Central memory CD8-positive, alpha-beta T cell (primary cell): ENCODE measurements around the gene KCNQ1OT1.

Experiments used
- ATAC-seq: fragments of 150-1000 bp; cut with Tn5 transposase; replicated peaks from 2 replicates; pipeline ENCODE4 v1.10.0; 2022; ENCODE audit warnings: mild to moderate bottlenecking, moderate FRiP score, moderate number of reproducible peaks; ENCODE audit not compliant: poor library complexity, severe bottlenecking; ENCODE audit errors: extremely low read depth
- DNase-seq, 2 donors: peaks; one replicate each; pipeline ENCODE4 v3.0.0; 2021; ENCODE audit warnings: low spot score in 2 of 2
- H3K27ac Mint-ChIP-seq: one replicate; pipeline ENCODE4 v1.8.0; 2022; ENCODE audit warnings: low read depth, mild to moderate bottlenecking, moderate library complexity, mixed read lengths
- H3K27me3 Mint-ChIP-seq: one replicate; pipeline ENCODE4 v1.8.0; 2022; ENCODE audit warnings: mixed read lengths
- H3K36me3 Mint-ChIP-seq: one replicate; pipeline ENCODE4 v1.8.0; 2022; ENCODE audit warnings: mild to moderate bottlenecking, moderate library complexity, mixed read lengths; ENCODE audit not compliant: insufficient read depth
- H3K4me1 Mint-ChIP-seq: one replicate; pipeline ENCODE4 v1.8.0; 2022; ENCODE audit warnings: mixed read lengths
- H3K4me3 Mint-ChIP-seq: one replicate; pipeline ENCODE4 v1.8.0; 2022; ENCODE audit warnings: mild to moderate bottlenecking, moderate library complexity, mixed read lengths
- H3K9me3 Mint-ChIP-seq: one replicate; pipeline ENCODE4 v1.8.0; 2022; ENCODE audit warnings: mixed read lengths

The KCNQ1OT1 gene

GRCh38 chr11:2741377-2742131, 41.8 kb upstream of the KCNQ1OT1 start:
- no peak overlapping the region for H3K27ac Mint-ChIP-seq

GRCh38 chr11:2741006-2741376, 41.2 kb upstream of the KCNQ1OT1 start:
- Mint-ChIP-seq H3K27ac (no peak overlapping the region), H3K27me3 (no peaks in the 10 kb centered on the region), H3K36me3 (no peaks in the 10 kb centered on the region), H3K4me1 (no peaks in the 10 kb centered on the region), H3K9me3 (no peaks in the 10 kb centered on the region), H3K4me3 (no peak overlapping the region)
- ATAC-seq = no peak
- no peak for DNase-seq

More at GRCh38 chr11:2741377-2742131, 41.8 kb upstream of the KCNQ1OT1 start:
- Mint-ChIP-seq H3K4me1 (no peaks in the 10 kb centered on the region), H3K27me3 (no peaks in the 10 kb centered on the region), H3K4me3 (no peak overlapping the region), H3K9me3 (no peaks in the 10 kb centered on the region), H3K36me3 (no peaks in the 10 kb centered on the region)
- no peak for DNase-seq
- no peak for ATAC-seq

GRCh38 chr11:2740275-2740940, 40.6 kb upstream of the KCNQ1OT1 start:
- Mint-ChIP-seq H3K27me3 (no peaks in the 10 kb centered on the region), H3K4me1 (no peaks in the 10 kb centered on the region), H3K4me3 (no peak overlapping the region), H3K9me3 (no peaks in the 10 kb centered on the region), H3K27ac (no peak overlapping the region), H3K36me3 (no peaks in the 10 kb centered on the region)
- no peak for DNase-seq
- no peak for ATAC-seq

GRCh38 chr11:2739531-2740274, 39.9 kb upstream of the KCNQ1OT1 start:
- no peaks in the 10 kb centered on the region for H3K27me3 Mint-ChIP-seq
- no peaks in the 10 kb centered on the region for H3K9me3 Mint-ChIP-seq
- ATAC-seq (no peak), DNase-seq (no peak)
- no peak overlapping the region for H3K27ac Mint-ChIP-seq
- H3K4me1 Mint-ChIP-seq = no peaks in the 10 kb centered on the region
- H3K36me3 Mint-ChIP-seq = no peaks in the 10 kb centered on the region
- H3K4me3 Mint-ChIP-seq = no peak overlapping the region

GRCh38 chr11:2738551-2739431, 39.0 kb upstream of the KCNQ1OT1 start:
- Mint-ChIP-seq H3K27me3 (no peaks in the 10 kb centered on the region), H3K9me3 (no peaks in the 10 kb centered on the region), H3K4me3 (no peak overlapping the region), H3K36me3 (peaks cover 2% of the 10 kb centered on the region), H3K27ac (no peak overlapping the region), H3K4me1 (no peaks in the 10 kb centered on the region)
- DNase-seq (no peak), ATAC-seq (no peak)

- H3K9me3 Mint-ChIP-seq = no peaks in the 10 kb centered on the region
- no peak for DNase-seq
- H3K4me3 Mint-ChIP-seq = no peak overlapping the region
These were observed 38.1 kb upstream of the KCNQ1OT1 start for GRCh38 chr11:2737866-2738265.

GRCh38 chr11:2737226-2737590, 37.4 kb upstream of the KCNQ1OT1 start:
- no peak overlapping the region for H3K4me3 Mint-ChIP-seq
- DNase-seq = no peak
- ATAC-seq = no peak
- H3K36me3 Mint-ChIP-seq = peaks cover 3% of the 10 kb centered on the region
- no peaks in the 10 kb centered on the region for H3K9me3 Mint-ChIP-seq
- no peak overlapping the region for H3K27ac Mint-ChIP-seq
- H3K4me1 Mint-ChIP-seq = no peaks in the 10 kb centered on the region
- no peaks in the 10 kb centered on the region for H3K27me3 Mint-ChIP-seq

More at GRCh38 chr11:2737866-2738265, 38.1 kb upstream of the KCNQ1OT1 start:
- Mint-ChIP-seq H3K27ac (no peak overlapping the region), H3K36me3 (peaks cover 3% of the 10 kb centered on the region), H3K27me3 (no peaks in the 10 kb centered on the region), H3K4me1 (no peaks in the 10 kb centered on the region)
- no peak for ATAC-seq

- no peak for ATAC-seq
- H3K4me3 Mint-ChIP-seq = no peak overlapping the region
- no peaks in the 10 kb centered on the region for H3K27me3 Mint-ChIP-seq
- H3K4me1 Mint-ChIP-seq = no peaks in the 10 kb centered on the region
- no peak for DNase-seq
- no peak overlapping the region for H3K27ac Mint-ChIP-seq
- H3K36me3 Mint-ChIP-seq = peaks cover 3% of the 10 kb centered on the region
- no peaks in the 10 kb centered on the region for H3K9me3 Mint-ChIP-seq
These were observed 36.9 kb upstream of the KCNQ1OT1 start for GRCh38 chr11:2736577-2737225.

GRCh38 chr11:2735053-2735589, 35.3 kb upstream of the KCNQ1OT1 start:
- no peak for DNase-seq
- H3K9me3 Mint-ChIP-seq = no peaks in the 10 kb centered on the region
- no peaks in the 10 kb centered on the region for H3K4me1 Mint-ChIP-seq
- H3K27ac Mint-ChIP-seq = no peak overlapping the region
- H3K36me3 Mint-ChIP-seq = peaks cover 3% of the 10 kb centered on the region
- no peaks in the 10 kb centered on the region for H3K27me3 Mint-ChIP-seq
- H3K4me3 Mint-ChIP-seq = no peak overlapping the region
- no peak for ATAC-seq

GRCh38 chr11:2734181-2735052, 34.6 kb upstream of the KCNQ1OT1 start:
- Mint-ChIP-seq H3K27me3 (no peaks in the 10 kb centered on the region), H3K36me3 (peaks cover 3% of the 10 kb centered on the region), H3K4me1 (no peaks in the 10 kb centered on the region), H3K9me3 (no peaks in the 10 kb centered on the region), H3K4me3 (no peak overlapping the region), H3K27ac (no peak overlapping the region)
- no peak for ATAC-seq
- no peak for DNase-seq

GRCh38 chr11:2732940-2733628, 33.3 kb upstream of the KCNQ1OT1 start:
- peaks cover 3% of the 10 kb centered on the region for H3K36me3 Mint-ChIP-seq
- no peaks in the 10 kb centered on the region for H3K27me3 Mint-ChIP-seq
- no peak for DNase-seq
- H3K9me3 Mint-ChIP-seq = no peaks in the 10 kb centered on the region
- no peak overlapping the region for H3K27ac Mint-ChIP-seq
- H3K4me1 Mint-ChIP-seq = no peaks in the 10 kb centered on the region
- ATAC-seq = no peak
- no peak overlapping the region for H3K4me3 Mint-ChIP-seq
